ENCODE measurements around the gene HARBI1.
"Not testable (repeated sequence)": the region's sequence is repeated elsewhere in the genome, so short reads cannot be mapped to it uniquely, and the experiment has no call there.

The HARBI1 gene

DNA sequence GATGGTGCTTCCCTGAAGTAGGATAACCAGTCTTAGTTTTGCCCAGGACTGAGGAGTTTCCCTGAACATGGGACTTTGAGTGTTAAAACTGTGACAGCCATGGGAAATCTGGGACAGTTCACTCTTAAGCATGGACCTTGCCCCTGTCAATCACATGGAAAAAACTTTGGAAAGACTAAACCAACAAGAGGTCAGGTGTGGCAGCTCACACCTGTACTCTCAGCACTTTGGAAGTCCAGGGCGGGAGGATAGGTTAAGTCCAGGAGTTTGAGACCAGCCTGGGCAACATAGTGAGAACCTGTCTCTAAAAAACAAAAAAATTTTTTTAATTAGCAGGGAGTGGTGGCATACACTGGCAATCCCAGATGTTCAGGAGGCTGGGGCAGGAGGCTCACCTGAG, 19.9 kb downstream of the HARBI1 start:
- DNase-seq (ENCODE audit: low read depth in 2 of 2): no peak

DNA sequence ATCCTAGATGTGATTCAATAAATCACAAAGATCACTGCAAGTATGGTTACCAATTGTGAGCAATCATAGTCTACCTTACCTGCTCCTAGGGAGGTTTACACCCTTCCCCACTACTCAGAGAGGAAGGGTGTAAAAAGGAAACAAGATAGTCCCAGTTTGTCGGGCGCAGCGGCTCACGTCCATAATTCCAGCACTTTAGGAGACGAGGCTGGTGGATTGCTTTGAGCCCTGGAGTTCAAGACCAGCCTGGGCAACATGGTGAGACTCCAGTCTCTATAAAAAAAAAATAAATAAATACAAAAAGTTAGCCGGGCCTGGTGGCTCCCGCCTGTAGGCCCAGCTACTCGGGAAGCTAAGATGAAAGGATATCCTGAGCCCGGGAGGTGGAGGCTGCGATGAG, 22.2 kb downstream of the HARBI1 start:
- DNase-seq (ENCODE audit: low read depth in 2 of 2): no peak

DNA sequence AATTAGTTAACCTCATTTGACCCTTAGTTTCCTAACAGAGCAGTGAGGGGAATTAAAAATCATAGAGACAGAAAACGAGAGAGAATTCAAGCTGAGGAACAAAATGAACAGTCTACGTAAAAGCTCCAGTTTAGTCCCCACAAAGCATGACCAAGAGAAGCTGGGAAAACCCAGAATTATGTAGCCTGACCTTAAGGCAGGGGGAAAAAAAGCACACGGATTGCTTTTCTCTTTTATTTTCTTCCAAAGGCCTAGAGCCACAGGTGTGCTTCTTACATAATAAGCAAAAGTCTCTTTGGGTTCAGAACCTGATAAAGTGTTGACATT, 22.7 kb downstream of the HARBI1 start:
- DNase-seq (ENCODE audit: low read depth in 2 of 2): no peak

DNA sequence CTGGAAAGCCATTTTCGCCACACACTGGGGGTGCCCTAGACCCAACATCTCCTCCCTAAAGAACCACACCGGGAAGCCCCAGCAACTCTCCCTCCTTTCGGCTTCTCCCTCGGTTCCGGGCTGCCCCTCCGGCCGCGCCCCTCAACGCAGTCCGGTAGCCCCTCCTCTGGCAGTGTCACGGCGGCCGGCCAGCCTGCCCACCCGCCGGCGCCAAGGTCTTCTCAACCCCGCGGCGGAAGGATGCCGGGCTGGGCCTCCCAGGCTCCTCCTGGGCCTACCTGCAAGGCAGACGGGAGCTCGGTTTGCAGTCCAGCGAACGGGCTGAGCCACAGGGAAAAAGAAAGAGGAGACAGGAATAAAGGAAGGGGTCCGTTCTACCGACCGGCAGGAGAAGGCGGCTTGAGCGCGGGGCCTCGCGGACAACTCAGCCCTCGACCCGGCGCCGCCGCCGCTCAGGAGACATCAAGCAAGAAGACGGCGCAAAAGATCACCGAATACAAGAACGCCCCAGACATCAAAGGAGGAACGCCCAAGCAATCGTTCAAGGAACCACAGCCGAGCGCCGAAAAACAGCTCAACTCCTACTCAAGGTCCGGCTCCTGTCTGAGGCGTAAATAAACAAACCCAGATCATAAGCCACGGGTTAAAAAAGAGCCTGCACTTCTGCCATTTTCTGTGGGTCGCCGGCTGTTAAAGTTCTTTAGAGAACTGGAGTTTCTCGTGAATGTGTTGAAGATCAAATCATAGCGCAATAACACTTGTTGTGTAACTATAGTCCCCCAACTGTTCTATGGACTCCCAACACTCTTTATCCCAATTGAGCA, 23.3 kb downstream of the HARBI1 start, which contains the start of gene AMBRA1:
Gene AMBRA1, minus strand, starts transcription at position 474 of the 824 bp plus-strand sequence. CDS start 45,643 bp downstream, outside the sequence.
- peak; percentile 74 to 76 for DNase-seq (ENCODE audit: low read depth in 2 of 2)

DNA sequence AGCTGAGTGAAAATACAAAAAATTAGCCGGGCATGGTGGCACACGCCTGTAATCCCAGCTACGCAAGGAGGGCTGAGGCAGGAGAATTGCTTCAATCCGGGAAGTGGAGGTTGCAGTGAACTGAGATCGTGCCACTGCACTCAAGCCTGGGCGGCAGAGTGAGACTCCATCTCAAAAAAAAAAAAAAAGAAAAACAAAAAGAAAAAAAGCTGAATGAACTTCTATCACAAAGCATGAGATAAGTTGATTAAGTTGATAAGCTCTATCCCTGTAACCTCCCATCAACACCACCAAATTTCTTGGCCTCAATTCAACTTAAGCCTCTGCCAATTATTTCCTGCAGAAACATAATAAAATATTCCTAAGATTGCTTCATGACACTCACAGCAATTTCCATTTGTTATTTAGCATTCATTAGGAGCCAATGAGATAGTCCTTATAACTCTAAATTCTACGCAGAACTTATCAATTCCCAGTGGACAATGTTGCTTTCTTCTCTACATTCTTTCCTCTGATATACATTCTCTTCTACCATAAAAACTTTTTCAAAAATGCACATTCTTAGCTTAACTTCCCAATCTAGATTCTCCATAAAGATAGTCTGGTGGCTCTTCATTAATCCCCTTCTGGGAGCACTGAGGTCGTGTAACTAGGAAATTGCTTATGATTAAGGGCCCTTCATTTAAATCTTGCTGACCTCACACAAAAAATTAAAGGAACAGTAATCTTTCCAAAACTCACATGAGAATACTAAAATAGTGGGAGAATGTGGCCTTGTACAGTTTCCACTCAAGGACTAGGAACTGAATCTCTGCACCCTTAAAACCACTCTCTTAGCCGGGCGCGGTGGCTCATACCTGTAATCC, 26.1 kb downstream of the HARBI1 start:
- no peak for DNase-seq (ENCODE audit: low read depth in 2 of 2)

DNA sequence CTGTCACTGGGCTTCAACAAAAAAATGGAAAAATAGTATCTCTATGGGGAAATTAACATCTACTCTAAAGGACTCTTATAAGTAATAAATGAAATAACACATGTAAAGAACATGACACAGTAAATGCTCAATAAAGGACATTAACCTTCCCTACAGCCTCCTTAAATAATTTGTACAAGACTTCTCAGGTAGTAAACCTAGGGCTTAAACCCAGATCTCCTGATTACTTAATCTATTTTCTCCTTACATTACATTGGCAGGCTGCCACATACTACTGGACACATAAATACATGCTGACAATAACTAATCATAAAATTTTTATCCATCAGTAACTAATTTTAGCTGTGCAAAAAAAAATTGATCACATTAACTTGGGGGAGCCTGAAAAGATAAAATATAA, 28.1 kb downstream of the HARBI1 start:
- DNase-seq (ENCODE audit: low read depth in 2 of 2): no peak

DNA sequence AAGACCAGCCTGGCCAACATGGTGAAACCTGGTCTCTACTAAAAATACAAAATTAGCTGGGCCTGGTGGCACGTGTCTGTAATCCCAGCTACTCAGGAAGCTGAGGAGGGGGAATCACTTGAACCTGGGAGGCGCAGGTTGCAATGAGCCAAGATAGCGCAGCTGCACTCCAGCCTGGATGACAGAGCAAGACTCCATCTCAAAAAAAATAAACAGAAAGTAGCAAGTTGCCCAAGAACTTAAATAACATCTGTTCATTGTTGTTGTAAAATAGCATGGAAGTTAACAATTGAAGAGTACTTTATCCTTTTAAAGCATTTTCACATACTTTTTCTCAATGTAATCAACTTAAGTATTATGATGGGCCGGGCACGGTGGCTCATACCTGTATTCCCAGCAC, 28.9 kb downstream of the HARBI1 start:
- DNase-seq (ENCODE audit: low read depth in 2 of 2): no peak

DNA sequence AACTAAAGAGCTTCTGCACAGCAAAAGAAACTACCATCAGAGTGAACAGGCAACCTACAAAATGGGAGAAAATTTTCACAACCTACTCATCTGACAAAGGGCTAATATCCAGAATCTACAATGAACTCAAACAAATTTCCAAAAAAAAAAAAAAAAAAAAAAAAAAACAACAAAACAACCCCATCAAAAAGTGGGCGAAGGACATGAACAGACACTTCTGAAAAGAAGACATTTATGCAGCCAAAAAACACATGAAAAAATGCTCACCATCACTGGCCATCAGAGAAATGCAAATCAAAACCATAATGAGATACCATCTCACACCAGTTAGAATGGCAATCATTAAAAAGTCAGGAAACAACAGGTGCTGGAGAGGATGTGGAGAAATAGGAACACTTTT, 33.5 kb downstream of the HARBI1 start:
- DNase-seq (ENCODE audit: low read depth in 2 of 2): not testable (repeated sequence)

DNA sequence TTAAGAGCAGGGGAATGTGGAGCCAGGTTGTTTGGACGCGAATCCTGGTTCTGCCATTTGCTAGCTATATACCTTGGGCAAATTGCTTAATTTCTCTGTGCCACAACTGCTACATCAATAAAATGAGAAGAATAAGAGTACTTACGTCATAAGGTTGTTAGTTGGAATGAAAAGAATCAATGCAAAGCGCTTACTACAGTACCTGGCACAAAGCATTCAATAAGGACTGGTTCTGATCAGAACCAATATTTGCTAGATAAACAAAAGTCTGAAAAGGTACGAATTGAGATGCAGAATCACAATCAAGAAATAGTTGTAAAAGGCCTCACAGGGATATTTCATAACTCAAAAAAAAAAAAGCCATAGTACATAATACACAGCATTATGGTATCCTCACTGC, 34.4 kb downstream of the HARBI1 start:
- no peak for DNase-seq (ENCODE audit: low read depth in 2 of 2)

DNA sequence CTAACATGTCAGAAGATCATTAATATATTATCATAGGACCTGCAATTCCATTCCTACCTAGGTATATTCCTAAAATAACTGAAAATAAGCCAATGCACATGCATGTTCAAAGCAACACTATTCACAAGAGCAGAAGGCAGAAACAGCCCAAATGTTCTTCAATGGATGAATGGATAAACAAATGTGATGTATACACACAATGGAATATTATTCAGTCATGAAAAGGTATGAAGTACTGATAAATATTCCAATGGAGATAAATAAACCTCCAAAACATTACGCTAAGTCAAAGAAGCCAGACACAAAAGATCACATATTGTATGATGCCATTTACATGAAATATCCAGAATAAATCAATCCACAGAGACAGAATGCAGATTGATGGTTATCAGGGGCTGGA, 40.0 kb downstream of the HARBI1 start:
- DNase-seq (ENCODE audit: low read depth in 2 of 2): no peak

DNA sequence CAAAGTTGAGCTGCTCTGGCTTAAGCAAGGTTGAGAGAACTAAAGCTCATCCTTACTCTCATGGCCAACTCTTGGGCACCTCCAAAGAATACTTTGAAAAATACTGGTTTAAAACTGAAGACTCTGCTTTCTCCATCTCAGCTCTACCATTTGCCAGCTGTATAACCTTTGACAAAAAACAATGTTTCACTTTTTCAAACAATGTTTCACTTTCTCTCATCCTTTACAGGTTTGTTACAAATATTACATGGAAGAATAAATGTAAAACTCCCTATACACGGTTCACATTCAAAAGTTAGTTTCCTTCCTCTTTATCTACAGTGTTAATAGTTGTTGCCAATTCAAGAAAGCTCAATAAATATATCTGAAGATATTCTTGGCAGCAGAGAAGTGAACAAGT, 42.4 kb downstream of the HARBI1 start:
- no peak for DNase-seq (ENCODE audit: low read depth in 2 of 2)

DNA sequence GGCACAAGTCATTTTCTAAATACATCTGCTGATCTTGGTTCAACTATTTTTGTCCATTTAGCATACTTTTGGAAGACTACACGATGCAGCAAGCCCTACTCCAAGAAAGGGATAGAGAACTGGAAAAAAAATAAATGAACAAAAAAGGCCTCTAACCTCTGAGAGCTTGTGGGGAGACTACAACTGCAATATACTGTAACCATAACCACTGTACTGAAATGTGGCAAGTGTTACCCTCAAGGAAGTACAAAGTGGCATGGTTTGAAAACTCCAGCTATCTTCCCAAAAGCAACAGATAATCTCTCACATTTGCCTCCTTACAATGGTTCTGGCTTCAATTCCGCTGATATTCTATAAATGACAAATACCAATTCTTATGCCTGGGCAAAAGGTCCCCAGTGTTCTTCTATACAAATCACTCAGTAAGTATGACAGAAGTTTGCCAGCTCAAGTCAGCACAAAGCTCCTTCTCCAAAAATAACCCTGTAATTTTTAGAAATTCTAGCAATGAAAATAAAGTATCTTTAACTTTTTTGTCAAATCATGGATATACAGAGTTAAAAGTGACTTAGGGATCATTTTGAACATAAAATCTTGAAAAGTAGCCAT, 46.1 kb downstream of the HARBI1 start:
- DNase-seq (ENCODE audit: low read depth in 2 of 2): no peak

DNA sequence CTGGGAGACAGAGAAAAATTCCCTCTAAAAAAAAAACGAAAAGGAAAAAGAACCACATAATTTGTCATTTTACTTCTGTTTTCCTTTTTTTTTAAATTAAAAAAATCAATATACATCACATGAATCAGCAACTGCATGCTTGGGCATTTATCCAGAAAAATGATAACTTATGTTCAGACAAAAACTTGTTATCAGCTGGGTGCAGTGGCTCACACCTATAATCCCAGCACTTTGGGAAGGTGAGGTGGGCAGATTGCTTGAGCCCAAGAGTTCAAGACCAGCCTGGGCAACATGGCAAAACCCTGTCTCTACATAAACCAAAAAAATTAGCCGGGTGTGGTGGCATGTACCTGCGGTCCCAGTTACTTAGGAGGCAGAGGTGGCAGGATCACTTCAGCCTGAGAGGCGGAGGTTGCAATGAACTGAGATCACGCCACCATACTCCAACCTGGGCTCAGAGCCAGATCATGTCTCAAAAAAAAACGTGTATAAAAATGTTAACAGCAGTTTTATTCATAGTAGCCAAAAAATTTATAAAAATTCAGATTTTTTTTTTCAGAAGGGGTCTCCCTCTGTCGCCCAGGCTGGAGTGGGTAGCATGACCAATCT, 51.7 kb downstream of the HARBI1 start:
- no peak for DNase-seq (ENCODE audit: low read depth in 2 of 2)

DNA sequence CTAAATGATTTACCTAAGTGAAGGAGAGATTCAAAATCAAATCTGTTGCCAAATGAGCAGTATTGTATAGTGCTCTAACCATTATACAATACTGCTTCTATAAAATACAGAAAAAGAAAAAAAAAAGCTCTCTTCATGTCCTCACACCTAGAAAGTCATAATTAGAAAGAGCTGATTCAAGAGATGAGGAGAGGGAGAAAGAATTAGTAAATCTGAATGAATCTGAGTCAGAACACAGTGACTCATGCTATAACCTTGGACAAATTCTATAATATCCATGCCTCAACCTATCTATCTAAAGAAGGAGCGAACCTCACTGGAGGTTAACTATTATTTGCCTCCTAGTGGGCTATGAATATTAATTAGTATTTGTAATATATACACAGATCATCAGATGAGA, 52.6 kb downstream of the HARBI1 start:
- no peak for DNase-seq (ENCODE audit: low read depth in 2 of 2)

DNA sequence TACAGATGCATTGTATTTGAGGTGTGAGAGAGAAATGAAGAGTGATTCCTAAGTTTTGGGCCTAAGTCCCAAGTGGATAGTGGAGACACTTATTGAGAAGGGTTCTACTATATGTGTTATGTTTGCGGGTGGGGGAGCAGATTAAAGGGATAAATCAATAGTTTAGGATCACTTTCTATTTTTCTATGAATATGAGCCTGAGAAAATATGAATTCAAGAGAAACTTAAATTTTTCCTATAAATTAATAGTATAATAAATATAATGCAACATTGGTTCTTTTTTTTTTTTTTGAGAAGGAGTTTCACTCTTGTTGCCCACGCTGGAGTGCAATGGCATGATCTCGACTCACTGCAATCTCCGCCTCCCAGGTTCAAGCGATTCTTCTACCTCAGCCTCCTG, 54.5 kb downstream of the HARBI1 start:
- no peak for DNase-seq (ENCODE audit: low read depth in 2 of 2)

DNA sequence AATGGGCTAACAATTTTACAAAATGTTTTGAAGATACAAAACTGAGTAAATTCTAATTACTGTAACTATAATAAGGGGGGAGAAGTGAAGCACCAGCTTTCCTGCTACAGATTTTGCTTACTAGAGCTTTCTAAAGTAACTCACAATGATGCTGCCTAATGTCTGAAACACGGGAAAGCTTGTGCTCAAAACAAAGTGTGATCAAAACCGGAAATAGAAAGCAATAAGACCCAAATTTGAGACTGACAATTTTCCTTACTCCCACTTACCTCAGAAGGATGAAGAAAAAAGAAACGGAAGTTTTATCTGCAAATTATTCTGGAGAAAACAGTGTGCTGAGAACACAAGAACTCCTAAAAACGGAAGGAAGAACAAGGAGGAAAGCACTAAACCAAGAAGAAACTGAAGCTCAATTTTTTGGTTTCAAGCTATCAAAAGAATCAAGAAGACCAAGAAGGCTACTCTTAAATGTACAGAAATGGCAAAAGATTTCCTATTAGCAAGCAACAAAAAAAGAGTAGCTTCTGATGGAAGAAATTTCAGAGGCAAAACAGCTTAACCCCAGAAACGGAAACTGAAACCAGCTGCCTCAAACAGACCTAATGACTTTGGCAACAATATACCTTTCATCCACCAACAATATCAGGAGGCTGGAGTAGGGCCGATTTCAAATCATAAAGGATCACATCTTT, 56.6 kb downstream of the HARBI1 start:
- no peak for DNase-seq (ENCODE audit: low read depth in 2 of 2)

DNA sequence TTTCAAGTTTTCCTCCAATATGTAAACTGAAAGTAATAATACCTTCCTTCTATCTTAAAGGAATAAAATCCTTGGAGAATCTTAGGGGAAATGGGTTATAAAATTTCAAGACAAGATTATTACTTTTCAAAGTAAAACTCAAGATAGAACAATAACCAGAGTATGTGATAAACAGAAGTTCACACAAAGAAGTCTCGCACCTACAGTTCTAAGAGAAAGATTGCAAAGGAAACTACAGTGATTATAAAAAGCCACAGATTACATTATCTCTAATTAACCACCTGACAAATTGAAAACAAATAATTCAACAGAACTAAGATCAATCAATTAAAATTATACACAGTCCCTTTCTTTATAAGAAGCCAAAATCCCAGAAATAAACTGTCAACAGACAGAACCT, 57.2 kb downstream of the HARBI1 start:
- no peak for DNase-seq (ENCODE audit: low read depth in 2 of 2)

DNA sequence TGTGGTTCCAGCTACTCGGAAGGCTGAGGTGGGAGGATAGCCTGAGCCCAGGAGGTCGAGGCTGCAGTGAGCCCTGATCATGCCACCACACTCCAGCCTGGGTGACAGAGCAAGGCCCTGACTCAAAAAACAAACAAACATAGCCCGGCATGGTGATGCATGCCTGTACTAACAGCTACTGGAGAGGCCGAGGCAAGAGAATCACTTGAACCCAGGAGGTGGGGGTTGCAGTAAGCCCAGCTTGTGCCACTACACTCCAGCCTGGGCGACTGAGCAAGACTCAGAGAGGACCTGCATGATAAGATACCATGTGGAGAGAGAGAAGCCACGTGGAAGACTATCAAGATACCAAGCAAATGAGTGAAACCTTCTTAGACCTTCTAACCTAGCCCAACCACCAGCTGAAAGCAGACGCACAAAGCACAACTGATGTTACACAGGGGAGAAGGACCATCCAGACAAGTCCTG, 59.3 kb downstream of the HARBI1 start:
- DNase-seq (ENCODE audit: low read depth in 2 of 2): no peak

DNA sequence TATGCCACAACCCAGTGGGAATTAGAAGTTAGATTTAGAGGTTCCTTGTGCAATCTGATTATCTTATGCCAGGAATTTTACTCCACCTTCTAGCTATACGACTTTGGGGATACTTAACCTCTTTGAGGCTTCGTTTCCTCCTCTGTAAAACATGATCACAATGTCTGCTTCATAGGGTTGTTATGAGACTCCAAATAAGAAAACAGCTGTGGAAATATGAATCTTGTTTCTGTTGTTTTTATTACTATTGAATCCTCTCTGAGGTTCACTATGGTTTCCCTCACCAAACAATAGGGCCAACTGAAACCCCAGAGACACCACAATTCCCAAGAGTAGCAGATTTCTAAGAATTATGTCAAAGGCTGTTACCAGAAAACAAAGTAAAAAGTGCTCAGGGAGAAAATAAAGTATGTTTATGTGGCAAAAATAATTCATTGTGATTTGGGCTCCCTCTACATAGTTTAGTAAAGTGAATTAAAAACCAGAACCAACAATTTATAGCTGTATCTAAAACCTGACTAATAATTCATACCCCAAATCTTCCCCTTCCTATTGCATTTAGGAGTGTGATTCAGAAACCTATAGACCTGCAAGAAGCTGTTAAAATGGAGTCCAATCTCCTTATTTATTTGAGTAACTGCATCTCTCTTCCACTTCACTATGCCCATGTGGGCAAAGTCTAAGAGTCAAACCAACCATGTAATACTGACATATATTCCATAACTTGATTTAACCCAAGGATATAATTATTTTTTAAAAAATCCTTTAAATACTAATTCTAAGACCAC, 61.6 kb downstream of the HARBI1 start:
- no peak for DNase-seq (ENCODE audit: low read depth in 2 of 2)

Measured in fibroblast of skin of left biceps (primary cell).